GM20431 (cell line): Measurements from ENCODE around the gene RABL2B.
"Not testable (repeated sequence)": the region's sequence is repeated elsewhere in the genome, so short reads cannot be mapped to it uniquely, and the experiment has no call there.

Source experiments
- in situ Hi-C: fragments of 300-500 bp; cut with MseI, MboI; formaldehyde crosslinking; loops from one replicate; pipeline ENCODE4 v1.15.0; 2020; ENCODE audit warnings: low sequenced_read_pairs; ENCODE audit not compliant: unreplicated experiment

The RABL2B gene

DNA sequence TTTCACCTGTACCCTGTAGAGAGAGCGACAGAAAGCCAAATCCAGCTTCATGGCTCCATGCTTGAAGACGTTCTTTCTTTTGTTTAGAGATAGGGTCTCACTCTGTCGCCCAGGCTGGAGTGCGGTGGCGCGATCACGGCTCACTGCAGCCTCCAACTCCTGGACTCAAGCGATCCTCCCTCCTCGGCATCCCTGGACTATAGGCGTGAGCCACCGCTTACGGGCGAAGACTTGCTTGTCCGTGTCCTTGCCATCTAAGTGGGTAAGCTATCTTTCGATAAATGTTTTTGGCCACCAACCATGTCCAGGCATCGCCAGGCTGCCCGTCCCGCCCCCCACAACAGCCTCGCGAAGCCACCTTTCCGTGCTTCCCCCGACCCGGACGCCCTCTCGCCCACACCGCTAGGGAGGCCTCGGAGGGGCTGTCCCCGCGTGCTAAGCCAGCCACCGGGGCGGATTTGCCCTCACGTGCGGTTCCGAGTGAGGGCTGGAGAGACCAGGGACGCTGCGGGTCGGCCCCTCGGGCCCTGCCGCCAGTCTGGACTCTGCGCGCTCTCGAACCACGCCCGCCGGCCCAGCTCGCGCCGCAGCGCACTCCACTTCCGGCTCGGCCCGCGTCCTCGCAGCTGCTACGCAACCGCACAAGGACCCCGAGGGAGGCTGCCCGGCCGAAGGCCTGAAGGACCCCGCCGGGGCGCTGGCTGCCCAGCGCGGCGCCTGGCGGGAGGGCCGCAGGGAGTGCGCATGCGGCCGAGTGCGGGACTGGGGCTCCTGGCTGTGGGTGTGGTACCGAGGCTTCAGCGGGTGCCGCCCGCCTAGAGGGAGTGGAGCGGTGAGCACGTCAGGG, at the start of gene RABL2B:
Gene RABL2B (minus strand): TSS at position 604 of the 847 bp plus-strand sequence. CDS start 1,342 bp downstream, outside the sequence.
- in situ Hi-C loops = not testable (repeated sequence)

DNA sequence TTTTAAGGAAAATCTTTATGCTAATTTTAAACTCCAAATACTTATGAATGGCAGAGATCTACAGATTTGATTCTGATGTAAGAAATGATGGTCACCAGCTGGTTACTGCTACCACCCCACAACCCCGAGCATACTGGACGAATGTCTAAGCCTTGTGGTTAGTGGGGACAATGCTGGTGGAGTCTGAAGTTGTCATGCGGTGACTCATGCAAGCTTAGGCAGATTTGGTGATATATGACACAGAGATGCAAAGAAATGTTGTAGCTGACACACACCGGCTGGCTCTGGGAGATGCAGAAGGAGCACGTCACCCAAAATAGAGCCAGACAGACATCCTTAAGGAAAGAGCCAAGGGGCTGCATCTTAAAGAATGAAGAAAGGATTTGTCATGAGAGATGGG, 3.5 kb upstream of the RABL2B start:
- in situ Hi-C loops = not testable (repeated sequence)

DNA sequence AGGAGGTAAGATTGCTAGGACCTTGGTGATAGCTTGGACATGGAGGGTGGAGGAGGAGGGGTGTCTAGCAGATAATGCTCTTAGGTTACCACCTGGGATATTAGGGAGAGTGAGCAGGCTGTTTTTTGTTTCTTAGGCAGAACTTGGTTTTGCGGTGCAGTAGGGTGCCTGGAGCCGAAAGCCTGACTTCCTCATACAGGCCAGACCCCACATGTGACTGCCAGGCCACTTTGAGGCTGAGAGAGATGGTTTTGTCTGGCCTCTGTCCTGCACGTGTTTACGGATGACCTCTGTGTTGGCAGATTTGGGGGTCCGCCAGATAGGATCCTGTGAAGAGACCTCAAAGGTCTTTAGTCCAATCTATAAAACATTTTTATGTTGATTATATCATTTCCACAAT, 1.9 kb upstream of the RABL2B start:
- in situ Hi-C loops = not testable (repeated sequence)

DNA sequence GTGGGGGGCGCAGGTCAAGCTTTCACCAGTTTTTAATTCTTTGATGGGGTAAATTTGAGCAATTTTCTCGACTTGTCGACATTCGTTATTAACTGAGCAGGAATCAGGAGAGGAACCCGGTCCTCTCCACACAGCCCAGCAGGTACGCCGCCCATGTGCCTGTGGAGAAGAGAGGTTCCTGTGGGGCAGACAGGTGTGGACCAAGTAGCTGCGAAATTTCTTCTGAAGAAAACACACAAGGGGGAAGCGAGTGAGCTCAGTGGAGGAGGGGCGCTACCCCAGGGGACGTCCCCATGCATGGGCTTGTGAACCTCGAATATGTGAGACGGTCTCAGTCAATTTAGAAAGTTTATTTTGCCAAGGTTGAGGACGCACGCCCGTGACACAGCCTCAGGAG, 442 bp upstream of the RABL2B start:
- in situ Hi-C loops = not testable (repeated sequence)

DNA sequence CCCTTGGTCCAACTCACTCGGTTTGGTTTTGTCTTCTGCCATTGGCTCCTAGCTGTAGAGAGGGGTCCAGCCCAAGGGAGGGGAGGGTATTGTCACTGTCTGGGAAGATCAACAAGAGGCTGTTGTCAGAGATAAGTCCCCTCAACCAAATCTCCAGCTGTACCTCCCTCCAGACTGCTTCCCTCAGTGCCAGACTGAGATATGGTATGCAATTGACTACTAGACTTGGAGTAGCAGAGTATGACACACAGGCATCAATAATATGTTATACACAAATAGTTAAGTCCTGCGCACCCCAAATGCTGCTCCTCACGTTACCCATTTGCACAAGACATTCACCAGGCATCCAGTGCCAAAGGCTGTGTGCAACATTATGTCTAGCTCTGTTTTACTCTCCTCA, 1.2 kb downstream of the RABL2B start:
- in situ Hi-C loops = not testable (repeated sequence)

DNA sequence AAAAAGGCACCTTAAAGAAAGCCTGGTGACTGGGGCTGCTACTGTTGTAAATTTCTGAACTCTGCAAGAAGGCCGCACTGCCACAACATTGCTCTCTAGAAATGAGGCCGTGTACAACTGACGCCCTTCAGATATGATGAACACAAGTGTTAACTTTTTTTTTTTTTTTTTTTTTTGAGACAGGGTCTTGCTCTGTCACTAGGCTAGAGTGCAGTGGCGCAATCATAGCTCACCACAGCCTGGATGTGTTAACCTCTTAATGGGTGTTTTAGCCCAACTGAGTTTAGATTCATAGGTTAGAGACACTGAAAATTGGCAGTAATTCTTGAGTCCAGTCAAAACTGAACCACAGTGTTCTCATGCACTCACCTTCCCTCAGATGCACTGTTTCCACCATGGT, 3.2 kb downstream of the RABL2B start:
- in situ Hi-C loops = not testable (repeated sequence)

DNA sequence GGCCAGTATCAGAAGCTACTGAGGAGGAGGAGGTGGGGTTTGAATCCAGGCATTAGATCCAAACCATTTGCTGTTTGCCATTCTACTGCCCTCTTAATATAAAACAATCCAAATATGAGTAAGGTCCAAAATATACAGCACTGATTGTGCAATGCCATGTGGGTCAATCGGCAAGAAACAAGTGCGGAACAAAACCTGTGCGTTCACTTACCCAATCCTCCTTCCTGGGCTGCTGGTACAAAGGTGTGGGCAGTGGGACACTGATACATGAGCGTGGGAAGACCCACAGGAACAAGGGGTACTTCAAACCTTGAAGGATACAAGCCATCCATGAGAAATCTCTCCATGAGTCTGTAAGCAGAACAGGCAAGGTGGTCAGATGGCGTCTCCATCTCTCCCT, 5.8 kb downstream of the RABL2B start:
- in situ Hi-C loops = not testable (repeated sequence)

DNA sequence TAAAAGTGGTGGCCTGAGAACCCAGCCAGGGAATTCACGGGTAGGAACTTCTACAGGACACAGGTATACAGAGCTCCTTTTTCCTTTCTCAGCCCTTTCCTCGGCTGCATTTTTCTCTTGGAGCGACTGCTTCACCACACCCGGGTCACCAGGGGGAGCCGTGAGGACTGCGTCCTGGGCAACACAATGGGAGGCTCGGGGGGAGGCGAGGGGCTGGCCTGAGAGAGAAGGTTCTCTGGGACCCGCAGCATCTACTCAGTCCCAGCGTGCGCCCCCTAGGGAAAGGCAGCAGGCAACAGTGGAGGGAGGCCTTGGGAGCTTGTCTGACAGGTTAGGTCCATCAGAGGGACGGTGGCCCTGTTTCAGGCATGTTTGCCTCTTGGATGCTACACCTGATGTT, 8.3 kb downstream of the RABL2B start:
- in situ Hi-C loops = not testable (repeated sequence)

DNA sequence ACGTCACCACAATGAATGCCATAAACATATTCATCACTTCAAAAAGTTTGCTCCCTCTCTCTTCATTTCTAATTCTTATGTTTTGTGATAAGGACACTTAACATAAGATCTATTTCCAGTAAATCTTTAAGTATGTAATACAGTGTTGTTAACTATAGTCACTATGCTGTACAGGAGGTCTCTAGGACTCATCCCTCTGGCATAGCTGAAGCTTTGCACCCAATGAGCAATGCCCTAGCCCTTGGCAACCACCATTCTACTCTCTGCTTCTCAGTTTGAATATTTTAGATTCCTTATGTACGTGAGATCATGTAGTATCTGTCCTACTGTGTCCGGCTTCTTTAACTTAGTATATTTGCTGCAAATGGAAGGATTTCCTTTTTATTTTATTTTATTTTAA, 19.1 kb downstream of the RABL2B start:
- in situ Hi-C loops = not testable (repeated sequence)

DNA sequence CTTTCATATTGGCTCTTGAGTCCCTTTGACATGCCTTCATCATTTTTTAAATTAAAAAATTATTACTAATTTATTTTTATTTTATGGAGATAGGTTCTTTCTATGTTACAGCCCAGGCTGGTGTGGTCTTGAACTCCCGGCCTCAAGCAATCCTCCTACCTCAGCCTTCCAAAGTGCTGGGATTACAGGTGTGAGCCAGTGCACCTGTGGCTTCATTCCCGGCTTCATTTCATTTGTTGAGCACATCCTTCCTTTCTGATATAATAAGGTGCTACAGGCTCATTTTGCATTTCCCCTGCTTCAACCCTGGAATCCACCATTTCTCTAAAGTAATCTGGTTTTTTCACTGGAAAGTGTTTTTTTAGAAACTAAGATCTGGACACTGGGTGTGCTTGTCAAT, 21.6 kb downstream of the RABL2B start:
- in situ Hi-C loops = not testable (repeated sequence)

DNA sequence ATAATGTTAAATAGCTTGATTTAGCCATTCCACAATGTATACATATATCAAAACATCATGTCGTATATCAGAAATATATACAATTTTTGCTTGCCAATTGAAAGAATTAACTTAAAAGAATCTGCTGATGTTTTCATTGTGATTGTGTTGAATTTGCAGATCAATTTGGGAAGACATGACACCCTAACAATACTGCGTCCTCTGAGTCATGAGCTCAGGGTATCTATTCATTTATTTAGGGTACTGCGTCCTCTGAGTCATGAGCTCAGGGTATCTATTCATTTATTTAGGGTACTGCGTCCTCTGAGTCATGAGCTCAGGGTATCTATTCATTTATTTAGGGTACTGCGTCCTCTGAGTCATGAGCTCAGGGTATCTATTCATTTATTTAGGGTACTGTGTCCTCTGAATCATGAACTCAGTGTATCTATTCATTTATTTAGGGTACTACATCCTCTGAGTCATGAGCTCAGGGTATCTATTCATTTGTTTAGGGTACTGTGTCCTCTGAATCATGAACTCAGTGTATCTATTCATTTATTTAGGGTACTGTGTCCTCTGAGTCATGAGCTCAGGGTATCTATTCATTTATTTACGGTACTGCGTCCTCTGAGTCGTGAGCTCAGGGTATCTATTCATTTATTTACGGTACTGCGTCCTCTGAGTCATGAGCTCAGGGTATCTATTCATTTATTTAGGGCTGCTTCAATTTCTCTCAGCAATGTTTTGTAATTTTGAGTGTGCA, 23.7 kb downstream of the RABL2B start:
- in situ Hi-C loops = not testable (repeated sequence)

DNA sequence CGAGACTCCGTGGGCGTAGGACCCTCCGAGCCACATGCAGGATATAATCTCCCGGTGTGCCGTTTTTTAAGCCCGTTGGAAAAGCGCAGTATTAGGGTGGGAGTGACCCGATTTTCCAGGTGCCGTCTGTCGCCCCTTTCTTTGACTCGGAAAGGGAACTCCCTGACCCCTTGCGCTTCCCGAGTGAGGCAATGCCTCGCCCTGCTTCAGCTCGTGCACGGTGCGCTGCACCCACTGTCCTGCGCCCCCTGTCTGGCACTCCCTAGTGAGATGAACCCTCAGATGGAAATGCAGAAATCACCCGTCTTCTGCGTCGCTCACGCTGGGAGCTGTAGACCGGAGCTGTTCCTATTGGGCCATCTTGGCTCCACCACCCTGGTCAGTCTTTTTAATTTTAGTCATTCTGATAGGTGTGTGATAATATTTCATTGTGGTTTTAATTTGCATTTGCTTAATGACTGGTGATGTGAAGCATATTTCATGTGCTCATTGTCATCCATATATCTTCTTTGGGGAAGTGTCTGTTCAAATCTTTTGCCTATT, 26.4 kb downstream of the RABL2B start:
- in situ Hi-C loops = not testable (repeated sequence)

DNA sequence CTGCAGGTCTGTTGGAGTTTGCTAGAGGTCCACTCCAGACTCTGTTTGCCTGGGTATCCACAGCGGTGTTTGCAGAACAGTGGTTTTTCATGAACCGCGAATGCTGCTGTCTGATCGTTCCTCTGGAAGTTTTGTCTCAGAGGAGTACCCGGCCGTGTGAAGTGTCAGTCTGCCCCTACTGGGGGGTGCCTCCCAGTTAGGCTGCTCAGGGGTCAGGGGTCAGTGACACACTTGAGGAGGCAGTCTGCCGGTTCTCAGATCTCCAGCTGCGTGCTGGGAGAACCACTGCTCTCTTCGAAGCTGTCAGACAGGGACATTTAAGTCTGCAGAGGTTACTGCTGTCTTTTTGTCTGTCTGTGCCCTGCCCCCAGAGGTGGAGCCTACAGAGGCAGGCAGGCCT, 27.0 kb downstream of the RABL2B start:
- in situ Hi-C loops = not testable (repeated sequence)

DNA sequence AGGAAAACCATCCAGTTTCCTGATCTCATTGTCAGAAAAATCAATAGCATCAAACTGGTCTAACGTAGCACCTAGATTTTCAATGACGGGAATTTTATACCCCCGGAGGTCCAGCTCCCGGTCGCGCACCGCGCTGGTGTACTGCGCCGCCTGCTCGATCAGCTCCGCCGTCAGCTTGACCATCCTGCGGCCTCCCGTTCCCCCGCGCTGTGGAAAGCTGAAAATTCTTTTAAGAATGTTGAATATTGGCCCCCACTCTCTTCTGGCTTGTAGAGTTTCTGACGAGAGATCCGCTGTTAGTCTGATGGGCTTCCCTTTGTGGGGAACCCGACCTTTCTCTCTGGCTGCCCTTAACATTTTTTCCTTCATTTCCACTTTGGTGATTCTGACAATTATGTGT, 28.2 kb downstream of the RABL2B start:
- in situ Hi-C loops = not testable (repeated sequence)

DNA sequence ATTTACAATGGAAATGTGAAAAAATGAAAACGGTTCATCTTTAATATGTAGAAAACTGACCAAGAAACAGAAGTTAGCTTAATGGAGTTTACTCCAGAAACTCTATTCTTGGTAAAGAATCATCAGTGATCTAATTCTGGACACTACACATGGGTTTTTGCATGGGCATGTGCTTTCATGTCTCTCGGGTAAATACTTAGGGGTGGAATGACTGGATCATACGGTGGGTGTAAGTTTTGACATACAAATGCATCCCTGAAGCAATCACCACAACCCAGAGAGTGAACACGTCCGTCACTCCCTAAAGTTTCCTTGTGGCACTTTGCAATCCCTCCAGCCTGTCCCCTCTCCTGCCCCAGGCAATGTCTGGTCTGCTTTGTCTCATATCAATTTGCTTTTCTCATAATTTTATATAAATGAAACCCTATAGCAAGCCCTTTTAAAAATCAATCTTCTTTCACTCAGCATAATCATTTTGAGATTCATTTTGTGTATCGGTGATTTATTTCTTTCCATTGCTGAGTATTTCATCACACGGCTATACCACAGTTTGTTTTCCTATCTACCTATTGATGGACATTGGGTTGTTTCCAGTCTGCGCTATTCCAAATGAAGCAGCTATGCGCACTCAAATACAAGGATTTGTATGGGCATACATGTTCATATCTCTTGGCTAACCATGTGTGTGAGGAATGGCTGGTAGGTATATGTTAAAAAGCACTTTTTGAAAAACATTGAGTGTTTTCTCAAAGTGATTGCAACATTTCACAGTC, 33.9 kb downstream of the RABL2B start:
- in situ Hi-C loops = not testable (repeated sequence)

DNA sequence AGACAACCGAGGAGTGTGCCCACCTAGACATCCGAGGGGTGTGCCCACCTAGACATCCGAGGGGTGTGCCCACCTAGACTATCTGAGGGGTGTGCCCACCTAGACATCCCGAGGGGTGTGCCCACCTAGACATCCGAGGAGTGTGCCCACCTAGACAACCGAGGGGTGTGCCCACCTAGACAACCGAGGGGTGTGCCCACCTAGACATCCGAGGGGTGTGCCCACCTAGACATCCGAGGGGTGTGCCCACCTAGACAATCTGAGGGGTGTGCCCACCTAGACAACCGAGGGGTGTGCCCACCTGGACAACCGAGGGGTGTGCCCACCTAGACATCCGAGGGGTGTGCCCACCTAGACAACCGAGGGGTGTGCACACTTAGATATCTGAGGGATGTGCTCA, 34.8 kb downstream of the RABL2B start:
- in situ Hi-C loops = not testable (repeated sequence)

DNA sequence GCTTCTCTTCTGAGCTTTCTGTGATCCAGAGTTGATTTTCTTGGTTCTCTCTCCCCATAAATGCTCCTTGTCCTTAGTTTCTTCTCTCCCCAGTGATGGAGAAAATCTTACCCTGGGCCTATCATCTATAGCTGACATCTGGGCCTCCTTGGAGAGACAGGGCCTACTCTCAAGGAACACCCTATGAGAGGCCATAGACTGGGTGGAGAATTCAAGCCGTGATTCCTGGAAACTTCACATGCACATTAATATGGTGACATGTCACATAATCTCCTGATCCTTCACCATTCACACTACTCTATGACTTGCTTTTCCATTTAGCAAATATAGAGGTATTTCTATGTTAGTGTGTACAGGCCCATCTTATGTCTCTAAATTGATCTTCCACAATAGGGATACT, 35.9 kb downstream of the RABL2B start:
- in situ Hi-C loops = not testable (repeated sequence)

DNA sequence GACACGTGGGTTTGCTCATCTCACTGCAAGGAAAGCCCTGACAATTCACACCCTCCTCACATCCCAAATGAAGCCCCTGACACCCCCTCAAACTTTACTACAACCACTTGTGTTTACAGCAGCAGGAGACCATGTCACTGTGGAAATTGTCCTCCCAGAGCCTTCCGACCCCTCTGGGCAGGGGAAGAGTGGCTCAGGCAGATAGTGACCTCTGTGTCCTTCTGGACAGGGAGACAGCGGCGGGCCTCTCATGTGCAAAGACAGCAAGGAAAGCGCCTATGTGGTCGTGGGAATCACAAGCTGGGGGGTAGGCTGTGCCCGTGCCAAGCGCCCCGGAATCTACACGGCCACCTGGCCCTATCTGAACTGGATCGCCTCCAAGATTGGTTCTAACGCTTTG, 39.0 kb downstream of the RABL2B start:
- in situ Hi-C loops = not testable (repeated sequence)

DNA sequence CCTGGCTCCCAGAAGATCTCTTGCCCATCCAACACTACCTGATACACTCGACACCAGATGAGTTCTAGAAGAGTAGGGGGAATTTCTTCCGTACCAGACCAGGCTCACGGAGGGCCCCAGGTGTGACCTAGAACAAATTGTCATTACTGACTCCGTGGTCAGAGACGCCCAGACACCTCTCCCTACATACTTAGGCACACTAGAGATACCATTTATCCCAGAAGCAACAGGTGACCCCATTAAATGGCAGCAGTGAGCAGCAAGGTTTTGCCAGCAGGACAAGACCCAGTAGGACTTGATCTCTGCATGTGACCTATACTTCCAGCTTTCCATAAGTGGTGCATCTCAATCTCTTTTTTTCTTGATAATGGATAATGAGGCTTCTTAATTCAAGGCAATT, 42.7 kb downstream of the RABL2B start:
- in situ Hi-C loops = not testable (repeated sequence)

DNA sequence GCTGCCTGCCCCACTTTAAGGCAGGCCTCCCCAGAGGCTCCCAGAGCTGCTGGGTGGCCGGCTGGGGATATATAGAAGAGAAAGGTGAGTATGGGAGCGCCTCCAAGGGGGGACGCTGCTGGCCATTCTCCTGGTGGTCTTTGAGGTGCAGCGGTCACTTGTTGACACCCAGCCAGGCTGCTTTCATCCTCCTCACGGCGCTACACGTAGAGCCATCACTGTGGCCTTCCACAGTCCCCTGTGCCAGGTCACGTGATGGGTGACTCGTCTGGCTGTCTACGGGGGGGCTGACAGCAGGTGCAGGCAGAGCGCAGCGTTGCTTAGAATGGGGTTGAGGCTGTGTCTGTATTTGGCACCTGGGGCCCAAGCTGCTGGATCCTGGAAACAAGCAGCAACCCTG, 43.5 kb downstream of the RABL2B start:
- in situ Hi-C loops = no loop called here
